ENCODE data around the gene PTRHD1. TPM values are rescaled to one million over a fixed set of nuclear protein-coding genes. Genes with fewer than 3 reads are reported as not detected.

Gene PTRHD1
- total and polyA plus RNA-seq, 2 of the 8 experiments (the other 6 are each of a cell fraction or from before 2014, with no cell fraction given): 46.2 to 91.9 TPM

GRCh38 chr2:24832073-24832461 lies 38.9 kb upstream of the PTRHD1 start:
- Histone ChIP-seq H2BK15ac (ENCODE audit: low read length) (no peak overlapping the region), H2BK120ac (replicated peaks; ENCODE audit: low read depth, low read length) (no peak overlapping the region), H2AFZ (ENCODE audit: low read length) (no peak overlapping the region), H3K4ac (replicated peaks; ENCODE audit: insufficient read length, low read depth, low read length) (no peak overlapping the region), H3K4me3 (ENCODE audit: extremely low read depth in 1 of 4, insufficient read depth in 2 of 4, low read depth in 3 of 4, low read length in 4 of 4) (no peak overlapping the region), H2BK20ac (ENCODE audit: low read length) (no peak overlapping the region), H2BK5ac (ENCODE audit: low read depth, low read length) (0 out of 2 replicates have a peak overlapping the region, but pooled peaks have one; percentile 88), H3K14ac (ENCODE audit: insufficient read length) (no peak overlapping the region), H4K5ac (ENCODE audit: insufficient read length, low read depth, low read length) (no peak overlapping the region), H4K20me1 (replicated peaks in 1 of 2; ENCODE audit: control insufficient read depth in 1 of 2, insufficient read depth in 2 of 2, low read length in 2 of 2) (peaks cover 0 to 2% of the 10 kb centered on the region in 2 experiments), H3K23me2 (ENCODE audit: low read depth, low read length) (0 out of 2 replicates have a peak, but pooled peaks cover 2% of the 10 kb centered on the region), H3K23ac (ENCODE audit: insufficient read length) (no peak overlapping the region), H3K9me3 (ENCODE audit: insufficient read depth in 2 of 2, low read depth in 1 of 2, low read length in 1 of 2) (peaks cover 2 to 13% of the 10 kb centered on the region in 2 experiments; a peak in 1 of 4 replicates), H2BK12ac (ENCODE audit: low read depth, low read length) (no peak overlapping the region), H3K79me2 (ENCODE audit: control insufficient read depth in 1 of 2, insufficient read depth in 2 of 2, low read length in 2 of 2) (no peaks in the 10 kb centered on the region; a peak in 1 of 4 replicates), H3K9ac (replicated peaks in 1 of 4; ENCODE audit: extremely low read depth in 1 of 4, low read depth in 3 of 4, low read length in 3 of 4) (no peak overlapping the region), H4K91ac (replicated peaks; ENCODE audit: insufficient read length, low read length) (no peak overlapping the region), H2AK5ac (ENCODE audit: low read depth, low read length) (no peak overlapping the region), H3K27me3 (replicated peaks in 1 of 4; ENCODE audit: control insufficient read depth in 3 of 4, extremely low read depth in 1 of 4, insufficient read depth in 3 of 4, low read length in 3 of 4) (no peaks in the 10 kb centered on the region), H3K4me2 (ENCODE audit: insufficient read depth in 1 of 2, low read depth in 2 of 2, low read length in 2 of 2) (no peak overlapping the region), H3K79me1 (ENCODE audit: low read depth, low read length) (no peaks in the 10 kb centered on the region), H3K36me3 (ENCODE audit: control insufficient read depth in 2 of 4, insufficient read depth in 4 of 4, low read length in 3 of 4) (peaks cover 0 to 16% (median under 1%) of the 10 kb centered on the region in 4 experiments; a peak in 3 of 8 replicates), H3K18ac (ENCODE audit: extremely low read depth, low read length) (no peak overlapping the region), H3K27ac (ENCODE audit: low read depth, low read length) (no peak overlapping the region), H3K56ac (replicated peaks; ENCODE audit: insufficient read length, low read depth, low read length) (no peak overlapping the region), H4K8ac (ENCODE audit: extremely low read depth, insufficient read depth, low read length) (no peak overlapping the region), H3K4me1 (replicated peaks in 1 of 4; ENCODE audit: control insufficient read depth in 3 of 4, insufficient read depth in 4 of 4, low read length in 3 of 4) (peaks cover 2 to 18% (median 9%) of the 10 kb centered on the region in 4 experiments; a peak in 6 of 7 replicates)
- no peak for FAIRE-seq
- no peak for DNase-seq (ENCODE audit: low read depth in 1 of 2, low spot score in 2 of 2)
- 90% methylated on average over 10 of the region's 14 CpGs; no CpG with 5 or more reads in 1 of the 2 experiments for WGBS, 2 experiments (ENCODE audit: extremely low coverage in 1 of 2, insufficient coverage in 1 of 2, insufficient read length in 1 of 2, insufficient replicate concordance in 2 of 2, low coverage in 1 of 2, low lambda C conversion rate in 2 of 2, missing lambda C conversion rate in 1 of 2)
- CTCF ChIA-PET (ENCODE audit: partially characterized antibody): interaction anchor here (0.6 to 2.6 kb wide), 6 partner anchors 48 to 423 kb away, joined by 3 to 13 read pairs (median 4); no protein-coding TSS in a partner anchor
- TF ChIP-seq SIX5 (IDR thresholded peaks at IDR 0.05; ENCODE audit: low read depth, low read length) (no peak), POLR2A (IDR thresholded peaks at IDR 0.05; ENCODE audit: control extremely low read depth in 1 of 2, low read depth in 2 of 2, low read length in 2 of 2) (peak in 1 of 2 experiments; percentile 39; a peak in 1 of 3 replicates), MAX (IDR thresholded peaks at IDR 0.05) (peak; percentile 14; the same call in 1 of the 2 replicates)
- POLR2A ChIA-PET (ENCODE audit: partially characterized antibody): interaction anchor here (1.6 kb wide), 1 partner anchor 10 kb away, joined by 6 read pairs; no protein-coding TSS in a partner anchor
